ENCODE measurements around the gene ALAD. TPM values are rescaled to one million over a fixed set of nuclear protein-coding genes. Genes with fewer than 3 reads are reported as not detected.

ALAD gene
- total and polyA plus RNA-seq, 9 of the 15 experiments (the other 6 are each of a cell fraction or from before 2014, with no cell fraction given): 1.3 to 12.7 (median 6.8) TPM

- TF ChIP-seq ASH1L (IDR thresholded peaks at IDR 0.05; ENCODE audit: borderline replicate concordance, low read depth, partially characterized antibody): no peak
- TF ChIP-seq ZBTB40 (IDR thresholded peaks at IDR 0.05): peak; percentile 22; the same call in 1 of the 2 replicates
- no peak for TF ChIP-seq ZBTB40 (CRISPR knock-in tag; IDR thresholded peaks at IDR 0.05)
- TF ChIP-seq CHD2 (IDR thresholded peaks at IDR 0.05; ENCODE audit: low read depth, low read length): peak; percentile 87
- TF ChIP-seq AFF1 (IDR thresholded peaks at IDR 0.05; ENCODE audit: low read depth in 1 of 2, partially characterized antibody in 2 of 2): peak; percentile 77 to 94
- TF ChIP-seq RFX1 (IDR thresholded peaks at IDR 0.05): peak; percentile 85
- peak; percentile 31 to 97; a peak in 3 of 4 replicates for TF ChIP-seq ARNT (IDR thresholded peaks at IDR 0.05)
These were observed 9.3 kb upstream of the ALAD start, which contains the start of the genes C9orf43 and POLE3 (continued) for GRCh38 chr9:113410207-113410864.
